GM10248 (cell line): ENCODE measurements around the gene AKAP6.

Experiments
- CTCF ChIA-PET: fragments of 300-600 bp; sonication (Branson Sonifier 250); formaldehyde crosslinking; extraction: SDS; loops from one replicate; lab custom pipeline; 2021; ENCODE audit warnings: antibody characterized with exemption; lab: Yijun Ruan, JAX
- POLR2A ChIA-PET: fragments of 350-650 bp; sonication (Branson Sonifier 250); formaldehyde crosslinking; extraction: SDS; loops from one replicate; lab custom pipeline; 2020; ENCODE audit warnings: antibody characterized with exemption; lab: Yijun Ruan, JAX
- DNase-seq: peaks from one replicate; pipeline ENCODE4 v3.0.0; 2012; ENCODE audit errors: extremely low spot score
- TF ChIP-seq, protein P1 (sequence below): IDR thresholded peaks from 2 replicates; pipeline ENCODE4 v1.5.1; 2012; ENCODE audit warnings: mild to moderate bottlenecking, low read depth; ENCODE audit errors: extremely low read depth, missing control alignments, control extremely low read depth

Gene AKAP6

GRCh38 chr14:32630701-32631100, 301.6 kb downstream of the AKAP6 start:
- POLR2A ChIA-PET = no interaction called here
- no peak for DNase-seq
- TF ChIP-seq, protein P1, sequence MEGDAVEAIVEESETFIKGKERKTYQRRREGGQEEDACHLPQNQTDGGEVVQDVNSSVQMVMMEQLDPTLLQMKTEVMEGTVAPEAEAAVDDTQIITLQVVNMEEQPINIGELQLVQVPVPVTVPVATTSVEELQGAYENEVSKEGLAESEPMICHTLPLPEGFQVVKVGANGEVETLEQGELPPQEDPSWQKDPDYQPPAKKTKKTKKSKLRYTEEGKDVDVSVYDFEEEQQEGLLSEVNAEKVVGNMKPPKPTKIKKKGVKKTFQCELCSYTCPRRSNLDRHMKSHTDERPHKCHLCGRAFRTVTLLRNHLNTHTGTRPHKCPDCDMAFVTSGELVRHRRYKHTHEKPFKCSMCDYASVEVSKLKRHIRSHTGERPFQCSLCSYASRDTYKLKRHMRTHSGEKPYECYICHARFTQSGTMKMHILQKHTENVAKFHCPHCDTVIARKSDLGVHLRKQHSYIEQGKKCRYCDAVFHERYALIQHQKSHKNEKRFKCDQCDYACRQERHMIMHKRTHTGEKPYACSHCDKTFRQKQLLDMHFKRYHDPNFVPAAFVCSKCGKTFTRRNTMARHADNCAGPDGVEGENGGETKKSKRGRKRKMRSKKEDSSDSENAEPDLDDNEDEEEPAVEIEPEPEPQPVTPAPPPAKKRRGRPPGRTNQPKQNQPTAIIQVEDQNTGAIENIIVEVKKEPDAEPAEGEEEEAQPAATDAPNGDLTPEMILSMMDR = no peak
- CTCF ChIA-PET = no interaction called here

GRCh38 chr14:32633224-32633859, 304.2 kb downstream of the AKAP6 start:
- ChIA-PET CTCF (interaction anchor here (4.6 kb wide), 1 partner anchor 12 kb away, joined by 23 read pairs; no protein-coding TSS in a partner anchor), POLR2A (no interaction called here)
- TF ChIP-seq, protein P1 = no peak
- no peak for DNase-seq

GRCh38 chr14:32633930-32634329, 304.8 kb downstream of the AKAP6 start:
- TF ChIP-seq, protein P1 = no peak
- POLR2A ChIA-PET = no interaction called here
- DNase-seq = no peak
- CTCF ChIA-PET = interaction anchor here (4.6 kb wide), 1 partner anchor 12 kb away, joined by 23 read pairs; no protein-coding TSS in a partner anchor

GRCh38 chr14:32635061-32635719, 306.1 kb downstream of the AKAP6 start:
- DNase-seq = no peak
- ChIA-PET CTCF (interaction anchor here (1.2 to 4.6 kb wide), 5 partner anchors 9 to 1158 kb away, joined by 3 to 23 read pairs (median 4); no protein-coding TSS in a partner anchor), POLR2A (no interaction called here)
- TF ChIP-seq, protein P1 = no peak

- POLR2A ChIA-PET = no interaction called here
- no peak for DNase-seq
- TF ChIP-seq, protein P1 = no peak
- CTCF ChIA-PET = interaction anchor here (4.6 kb wide), 1 partner anchor 8 kb away, joined by 23 read pairs; no protein-coding TSS in a partner anchor
These were observed 308.5 kb downstream of the AKAP6 start for GRCh38 chr14:32637582-32637981.

GRCh38 chr14:32639208-32639607, 310.1 kb downstream of the AKAP6 start:
- ChIA-PET POLR2A (no interaction called here), CTCF (no interaction called here)
- no peak for DNase-seq
- TF ChIP-seq, protein P1 = no peak
